Colonic mucosa (tissue), 4 donors: Measurements from ENCODE around the gene PPTC7. TPM values are rescaled to one million over a fixed set of nuclear protein-coding genes. Genes with fewer than 3 reads are reported as not detected.
"Not testable (repeated sequence)": the region's sequence is repeated elsewhere in the genome, so short reads cannot be mapped to it uniquely, and the experiment has no call there.

Source experiments
- DNase-seq: peaks from one replicate; pipeline ENCODE4 v3.0.0-alpha.2; 2020
- H3K27ac ChIP-seq: fragments of 200-600 bp; one replicate; pipeline ENCODE4 v1.8.0; 2021
- H3K27me3 ChIP-seq: fragments of 200-600 bp; one replicate; pipeline ENCODE4 v1.8.0; 2021
- H3K36me3 ChIP-seq: fragments of 200-600 bp; one replicate; pipeline ENCODE4 v1.8.0; 2021
- H3K4me1 ChIP-seq: fragments of 200-600 bp; one replicate; pipeline ENCODE4 v1.8.0; 2021; ENCODE audit warnings: mild to moderate bottlenecking
- H3K4me3 ChIP-seq: fragments of 200-600 bp; one replicate; pipeline ENCODE4 v1.8.0; 2021
- H3K9ac ChIP-seq, 2 donors: one replicate each; pipeline ENCODE4 v1.7.0; 2013; ENCODE audit warnings: control low read depth in 2 of 2, low read depth in 2 of 2, low read length in 2 of 2
- H3K9me3 ChIP-seq: fragments of 200-600 bp; one replicate; pipeline ENCODE4 v1.8.0; 2021
- intact Hi-C: fragments of 100-400 bp; cut with DNase I; formaldehyde crosslinking; loops from one replicate; pipeline ENCODE4 v1.14.1; 2022
- total RNA-seq, 2 donors: library from RNA; stranded (reverse); fragmentation: NEBNext Ultra II Directional in 1 of 2; extraction: Animal tissue kit (Norgen Biotek cat#: 25700) in 1 of 2; gene quantifications; one replicate each; pipeline ENCODE4 v1.2.1, GENCODE V29; 2021
- TF ChIP-seq, protein P1 (sequence below): fragments of 200-600 bp; IDR thresholded peaks from one replicate; pipeline ENCODE4 v1.8.0; 2022; ENCODE audit warnings: antibody characterized with exemption, mild to moderate bottlenecking
- donor health status: healthy.
- donor health status: DM: no; HTN: no; CAD: no.
- donor health status: DM: no; HTN: no; CAD: no.

Gene PPTC7
- total RNA-seq, 2 donors from 2014 or later: 25.7 to 34.9 TPM

DNA sequence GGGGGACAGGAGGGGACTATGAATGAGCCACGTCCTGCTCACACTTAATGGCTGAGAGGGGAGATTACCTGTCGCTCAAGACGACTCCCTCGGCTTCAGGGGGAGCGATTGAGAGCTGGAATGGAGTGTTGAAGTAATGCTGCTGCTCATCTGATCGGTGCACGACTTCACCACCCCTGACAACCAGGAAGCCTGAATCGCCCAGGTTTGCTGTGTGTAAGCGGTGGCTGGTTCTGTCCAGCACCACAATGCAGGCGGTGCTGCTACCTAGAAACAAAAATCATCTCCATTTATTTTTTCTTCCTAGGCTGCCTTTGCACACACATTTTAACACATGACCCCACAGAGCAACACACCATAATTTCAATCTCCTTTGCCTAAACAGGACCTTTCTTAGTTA, 37.3 kb downstream of the PPTC7 start:
- no peaks in the 10 kb centered on the region for H3K9me3 ChIP-seq
- intact Hi-C loops: no loop called here
- no peak for DNase-seq
- no peak overlapping the region for H3K9ac ChIP-seq
- H3K4me3 ChIP-seq: no peak overlapping the region
- H3K27me3 ChIP-seq: no peaks in the 10 kb centered on the region
- no peaks in the 10 kb centered on the region for H3K4me1 ChIP-seq
- H3K27ac ChIP-seq: no peak overlapping the region
- no peaks in the 10 kb centered on the region for H3K36me3 ChIP-seq
- TF ChIP-seq, protein P1, sequence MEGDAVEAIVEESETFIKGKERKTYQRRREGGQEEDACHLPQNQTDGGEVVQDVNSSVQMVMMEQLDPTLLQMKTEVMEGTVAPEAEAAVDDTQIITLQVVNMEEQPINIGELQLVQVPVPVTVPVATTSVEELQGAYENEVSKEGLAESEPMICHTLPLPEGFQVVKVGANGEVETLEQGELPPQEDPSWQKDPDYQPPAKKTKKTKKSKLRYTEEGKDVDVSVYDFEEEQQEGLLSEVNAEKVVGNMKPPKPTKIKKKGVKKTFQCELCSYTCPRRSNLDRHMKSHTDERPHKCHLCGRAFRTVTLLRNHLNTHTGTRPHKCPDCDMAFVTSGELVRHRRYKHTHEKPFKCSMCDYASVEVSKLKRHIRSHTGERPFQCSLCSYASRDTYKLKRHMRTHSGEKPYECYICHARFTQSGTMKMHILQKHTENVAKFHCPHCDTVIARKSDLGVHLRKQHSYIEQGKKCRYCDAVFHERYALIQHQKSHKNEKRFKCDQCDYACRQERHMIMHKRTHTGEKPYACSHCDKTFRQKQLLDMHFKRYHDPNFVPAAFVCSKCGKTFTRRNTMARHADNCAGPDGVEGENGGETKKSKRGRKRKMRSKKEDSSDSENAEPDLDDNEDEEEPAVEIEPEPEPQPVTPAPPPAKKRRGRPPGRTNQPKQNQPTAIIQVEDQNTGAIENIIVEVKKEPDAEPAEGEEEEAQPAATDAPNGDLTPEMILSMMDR: no peak

DNA sequence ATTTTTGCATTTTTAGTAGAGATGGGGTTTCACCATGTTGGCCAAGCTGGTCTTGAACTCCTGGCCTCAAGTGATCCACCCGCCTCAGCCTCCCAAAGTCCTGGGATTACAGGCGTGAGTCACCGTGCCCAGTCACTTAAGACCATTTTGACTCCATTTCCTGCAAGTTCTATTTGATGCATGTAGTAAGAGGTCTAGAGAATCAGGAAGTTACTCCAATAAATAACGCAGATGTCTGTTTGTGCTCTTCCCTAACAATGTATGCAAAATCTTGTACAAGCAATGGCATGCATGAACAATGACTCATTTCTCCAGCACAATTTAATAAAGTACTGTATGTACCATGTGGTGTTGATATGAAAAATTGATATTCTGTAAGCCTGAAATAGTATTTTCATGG, 37.9 kb downstream of the PPTC7 start:
- H3K9me3 ChIP-seq, H3K4me1 ChIP-seq, H3K27ac ChIP-seq, H3K27me3 ChIP-seq, intact Hi-C loops, H3K36me3 ChIP-seq, H3K4me3 ChIP-seq, H3K9ac ChIP-seq, DNase-seq: not testable (repeated sequence)

DNA sequence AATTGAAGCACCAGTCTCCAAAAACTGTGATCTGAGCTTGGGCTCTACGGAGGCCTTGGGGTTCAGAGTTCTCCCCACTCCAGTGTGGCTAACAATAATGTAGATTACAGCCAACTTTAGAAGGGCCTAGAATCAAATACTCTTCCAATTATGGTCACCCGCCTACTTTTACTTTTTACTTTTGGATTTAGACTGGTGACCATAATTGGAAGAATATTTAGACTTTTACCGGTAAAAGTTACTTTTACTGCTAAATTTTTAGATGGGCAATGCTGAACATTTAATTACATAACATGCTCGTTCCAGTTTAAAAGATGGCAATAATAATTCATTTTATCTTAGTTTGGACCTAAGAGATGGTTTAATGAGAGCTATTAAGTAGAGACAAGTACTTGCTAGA, 39.2 kb downstream of the PPTC7 start:
- H3K9me3 ChIP-seq: no peaks in the 10 kb centered on the region
- H3K27me3 ChIP-seq: no peaks in the 10 kb centered on the region
- intact Hi-C loops: no loop called here
- H3K4me3 ChIP-seq: no peak overlapping the region
- no peaks in the 10 kb centered on the region for H3K36me3 ChIP-seq
- no peaks in the 10 kb centered on the region for H3K4me1 ChIP-seq
- TF ChIP-seq, protein P1: no peak
- H3K9ac ChIP-seq: no peak overlapping the region
- no peak overlapping the region for H3K27ac ChIP-seq
- no peak for DNase-seq

DNA sequence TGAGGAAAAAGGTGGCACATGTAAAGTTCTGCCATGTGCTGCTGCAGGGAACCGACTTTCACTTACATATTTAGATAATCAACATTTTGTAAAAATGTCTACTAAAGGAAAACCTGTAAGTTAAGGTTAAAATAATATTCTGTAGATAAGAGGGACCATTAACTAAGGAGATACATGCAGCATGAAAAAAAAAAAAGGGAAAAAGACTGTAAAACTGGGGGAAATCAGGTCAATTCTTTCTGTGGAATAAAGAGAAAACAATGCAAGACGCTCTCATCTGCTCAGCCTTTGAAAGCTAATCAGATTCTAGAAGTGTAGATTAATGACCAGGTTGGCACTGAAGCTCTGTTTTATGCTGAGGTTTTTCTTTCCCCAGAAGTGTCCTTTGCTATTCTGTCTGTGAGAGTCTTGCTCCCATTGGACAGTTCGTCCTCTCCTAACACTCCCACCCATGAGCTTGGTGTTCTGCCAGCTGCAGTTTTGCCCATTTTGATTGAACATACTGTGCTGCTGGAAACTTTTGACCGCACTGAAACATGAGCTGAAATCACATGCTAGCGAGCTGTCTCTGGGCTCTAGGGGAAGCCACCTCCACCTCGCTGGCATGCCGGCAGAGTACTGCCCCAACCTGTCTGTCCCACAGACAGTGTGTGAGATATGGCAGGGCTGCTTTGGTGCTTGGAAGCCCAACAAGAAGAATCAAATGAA, 39.7 kb downstream of the PPTC7 start:
- intact Hi-C loops: no loop called here
- peak; percentile 78 for DNase-seq
- no peaks in the 10 kb centered on the region for H3K4me1 ChIP-seq
- TF ChIP-seq, protein P1: no peak
- no peak overlapping the region for H3K4me3 ChIP-seq
- H3K36me3 ChIP-seq: no peaks in the 10 kb centered on the region
- no peaks in the 10 kb centered on the region for H3K27me3 ChIP-seq
- no peaks in the 10 kb centered on the region for H3K9me3 ChIP-seq
- peak overlapping the region; percentile 32 for H3K27ac ChIP-seq
- H3K9ac ChIP-seq: no peak overlapping the region

DNA sequence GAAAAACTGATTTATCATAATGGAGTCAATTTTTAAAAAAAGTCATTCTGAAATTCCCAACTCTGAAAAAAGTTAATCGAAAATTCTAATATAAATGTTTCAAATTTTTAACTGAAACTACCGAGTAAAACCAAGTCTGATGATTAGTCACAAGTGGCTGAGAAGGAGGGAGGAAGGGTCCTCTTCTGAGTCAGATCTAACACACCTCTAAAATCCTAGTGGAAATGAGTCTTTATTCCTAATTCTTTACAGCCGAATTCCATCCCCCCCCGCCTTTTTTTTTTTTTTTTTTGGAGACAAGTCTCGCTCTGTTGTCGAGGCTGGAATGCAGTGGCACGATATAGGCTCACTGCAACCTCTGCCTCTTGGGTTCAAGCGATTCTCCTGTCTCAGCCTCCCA, 43.1 kb downstream of the PPTC7 start:
- Histone ChIP-seq H3K27me3 (no peaks in the 10 kb centered on the region), H3K9ac (no peak overlapping the region), H3K4me3 (no peak overlapping the region), H3K36me3 (peaks cover 6% of the 10 kb centered on the region), H3K4me1 (no peaks in the 10 kb centered on the region), H3K9me3 (no peaks in the 10 kb centered on the region), H3K27ac (no peak overlapping the region)
- intact Hi-C loops: no loop called here
- DNase-seq: no peak
- TF ChIP-seq, protein P1: no peak

DNA sequence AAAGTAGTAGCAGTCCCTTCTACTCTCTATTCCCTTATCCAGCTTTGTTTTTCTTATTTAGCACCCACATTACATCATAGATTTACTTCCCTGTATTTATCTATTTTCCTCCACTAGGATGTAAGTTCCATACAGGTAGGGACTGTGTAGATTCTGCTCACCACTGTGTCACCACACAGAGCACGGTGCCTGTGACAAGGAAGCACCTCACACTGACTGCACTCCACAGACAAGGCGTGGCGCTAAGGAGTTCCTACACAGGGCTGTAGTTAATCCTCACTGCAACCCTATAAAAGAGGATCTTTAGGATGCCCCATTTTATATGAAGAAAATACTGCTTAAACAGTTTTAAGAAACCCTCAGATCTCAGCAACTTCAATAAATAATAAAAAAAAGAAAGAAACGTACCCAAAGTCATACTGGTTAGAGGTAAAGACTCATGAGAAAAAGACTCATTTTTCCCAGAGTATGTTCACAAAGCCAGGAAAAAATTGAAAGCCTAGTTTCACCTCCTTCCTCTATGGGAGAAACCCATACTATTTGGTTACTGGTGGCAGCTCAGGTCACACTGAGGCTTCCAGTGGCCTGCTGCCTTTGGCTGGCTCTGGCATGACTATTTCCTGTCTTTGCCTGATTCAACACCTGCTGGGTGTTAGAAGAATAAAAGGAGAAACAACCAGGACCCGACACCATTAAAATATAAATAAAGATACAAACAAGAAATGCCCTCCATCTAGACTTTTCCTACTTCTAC, 44.1 kb downstream of the PPTC7 start:
- intact Hi-C loops: no loop called here
- H3K27ac ChIP-seq: peak overlapping the region; percentile 42
- TF ChIP-seq, protein P1: no peak
- H3K36me3 ChIP-seq: peaks cover 6% of the 10 kb centered on the region
- H3K4me1 ChIP-seq: no peaks in the 10 kb centered on the region
- no peaks in the 10 kb centered on the region for H3K9me3 ChIP-seq
- H3K4me3 ChIP-seq: no peak overlapping the region
- H3K9ac ChIP-seq: peak overlapping the region in 1 of 2 donors; percentile 1
- DNase-seq: peak; percentile 44
- H3K27me3 ChIP-seq: no peaks in the 10 kb centered on the region
